Bronchial epithelial cell (primary cell): ENCODE results near the gene TFF2. TPM values are rescaled to one million over a fixed set of nuclear protein-coding genes. Genes with fewer than 3 reads are reported as not detected.
A peak's percentile ranks its signal among the peaks of the same experiment; 100 is the strongest.

Experiments
- DNase-seq: peaks from one replicate; pipeline ENCODE4 v3.0.0-alpha.2; 2010; ENCODE audit warnings: low read depth
- FAIRE-seq: peaks from 2 replicates; lab custom pipeline; 2011; peaks lifted over from hg19 to GRCh38; lab: Jason Lieb, UNC
- H3K27me3 ChIP-seq: 2 replicates; pipeline ENCODE4 v1.5.1; 2011; ENCODE audit warnings: low read length; ENCODE audit not compliant: control insufficient read depth, insufficient read depth
- H3K36me3 ChIP-seq: 2 replicates; pipeline ENCODE4 v1.5.1; 2011; ENCODE audit warnings: low read length; ENCODE audit not compliant: control insufficient read depth, insufficient read depth
- H3K4me3 ChIP-seq: 2 replicates; pipeline ENCODE4 v1.5.1; 2011; ENCODE audit warnings: mild to moderate bottlenecking, low read depth, low read length, control low read depth
- CTCF ChIP-seq: IDR thresholded peaks from 2 replicates; pipeline ENCODE4 v1.5.1; 2011; ENCODE audit warnings: mild to moderate bottlenecking, moderate library complexity, low read length, control low read depth, inconsistent platforms; ENCODE audit not compliant: insufficient read depth, severe bottlenecking
- total RNA-seq: library from RNA; depleted of rRNA; stranded (reverse); fragments of >200 nt; gene quantifications from 2 replicates; pipeline ENCODE4 v1.2.1, GENCODE V29; 2014

The TFF2 gene
- total RNA-seq, 1 donor from 2014 or later = not detected

- no peak for TF ChIP-seq CTCF
- no peak for DNase-seq
- no peak for FAIRE-seq
- Histone ChIP-seq H3K27me3 (no peaks in the 10 kb centered on the region), H3K36me3 (no peaks in the 10 kb centered on the region), H3K4me3 (no peak overlapping the region)
Observed at GRCh38 chr21:42302794-42303193, 48.0 kb downstream of the TFF2 start.

GRCh38 chr21:42302076-42302650 lies 48.6 kb downstream of the TFF2 start:
- DNase-seq = no peak
- Histone ChIP-seq H3K36me3 (no peaks in the 10 kb centered on the region), H3K4me3 (no peak overlapping the region), H3K27me3 (no peaks in the 10 kb centered on the region)
- no peak for TF ChIP-seq CTCF
- FAIRE-seq = no peak

- TF ChIP-seq CTCF = no peak
Observed at GRCh38 chr21:42301371-42302075, 49.3 kb downstream of the TFF2 start.

GRCh38 chr21:42300956-42301355 lies 49.8 kb downstream of the TFF2 start:
- FAIRE-seq (peak; percentile 23), DNase-seq (no peak)
- no peaks in the 10 kb centered on the region for H3K27me3 ChIP-seq
- H3K4me3 ChIP-seq = no peak overlapping the region
- TF ChIP-seq CTCF = no peak
- H3K36me3 ChIP-seq = no peaks in the 10 kb centered on the region

More at GRCh38 chr21:42301371-42302075, 49.3 kb downstream of the TFF2 start:
- H3K36me3 ChIP-seq = no peaks in the 10 kb centered on the region
- no peaks in the 10 kb centered on the region for H3K27me3 ChIP-seq
- FAIRE-seq = no peak
- H3K4me3 ChIP-seq = no peak overlapping the region
- DNase-seq = no peak

- peak; percentile 95 for FAIRE-seq
- no peak overlapping the region for H3K4me3 ChIP-seq
Observed at GRCh38 chr21:42300045-42300583, 50.7 kb downstream of the TFF2 start.

More at GRCh38 chr21:42300045-42300583, 50.7 kb downstream of the TFF2 start:
- no peak for DNase-seq
- TF ChIP-seq CTCF = no peak
- no peaks in the 10 kb centered on the region for H3K36me3 ChIP-seq
- H3K27me3 ChIP-seq = no peaks in the 10 kb centered on the region
